Superior temporal gyrus (tissue), 1 donor: ENCODE measurements around the gene UFD1.

Source experiments
- DNase-seq: peaks from one replicate; pipeline ENCODE4 v3.0.0-alpha.2; 2016; ENCODE audit errors: extremely low spot score

Gene UFD1

GRCh38 chr22:19429950-19430889 is 48.8 kb downstream of the UFD1 start:
- no peak for DNase-seq

GRCh38 chr22:19424186-19424500 is 54.9 kb downstream of the UFD1 start:
- DNase-seq: no peak

- DNase-seq: no peak
Measured at GRCh38 chr22:19422440-19423301, 56.3 kb downstream of the UFD1 start.

- no peak for DNase-seq
Measured at GRCh38 chr22:19420321-19420720, 58.7 kb downstream of the UFD1 start.

GRCh38 chr22:19419464-19420178 is 59.4 kb downstream of the UFD1 start:
- no peak for DNase-seq

- DNase-seq: no peak
Measured at GRCh38 chr22:19419086-19419463, 59.9 kb downstream of the UFD1 start.

GRCh38 chr22:19412923-19413322 is 66.1 kb downstream of the UFD1 start:
- DNase-seq: no peak

GRCh38 chr22:19412478-19412877 is 66.5 kb downstream of the UFD1 start:
- no peak for DNase-seq

- DNase-seq: no peak
Measured at GRCh38 chr22:19411690-19412045, 67.3 kb downstream of the UFD1 start.

GRCh38 chr22:19410941-19411689 is 67.9 kb downstream of the UFD1 start:
- peak; percentile 20 for DNase-seq

GRCh38 chr22:19407649-19408606 is 71.1 kb downstream of the UFD1 start:
- DNase-seq: no peak

- DNase-seq: no peak
Measured at GRCh38 chr22:19406846-19407245, 72.1 kb downstream of the UFD1 start.

GRCh38 chr22:19406281-19406811 is 72.6 kb downstream of the UFD1 start:
- no peak for DNase-seq

- no peak for DNase-seq
Measured at GRCh38 chr22:19405652-19406051, 73.3 kb downstream of the UFD1 start.

GRCh38 chr22:19405133-19405532 is 73.9 kb downstream of the UFD1 start:
- no peak for DNase-seq

GRCh38 chr22:19404676-19405075 is 74.3 kb downstream of the UFD1 start:
- DNase-seq: no peak

- DNase-seq: no peak
Measured at GRCh38 chr22:19402642-19403191, 76.3 kb downstream of the UFD1 start.

GRCh38 chr22:19401483-19401882 is 77.5 kb downstream of the UFD1 start:
- DNase-seq: no peak

GRCh38 chr22:19400881-19401280 is 78.1 kb downstream of the UFD1 start:
- no peak for DNase-seq
